A549 (cell line): Measurements from ENCODE around the gene DES.

Source experiments
- MAX ChIP-seq: IDR thresholded peaks from 2 replicates; pipeline ENCODE4 v1.6.1; 2012
- RFX5 ChIP-seq: fragments of 450-650 bp; IDR thresholded peaks from 2 replicates; pipeline ENCODE4 v1.7.1; 2014; ENCODE audit warnings: antibody characterized with exemption, mild to moderate bottlenecking, moderate library complexity
- SMC3 ChIP-seq: fragments of >200 bp; sonication (Bioruptor Twin); formaldehyde crosslinking; IDR thresholded peaks from 3 replicates; pipeline ENCODE4 v1.6.1; 2018; ENCODE audit warnings: inconsistent platforms
- TF ChIP-seq, protein P1 (sequence below): fragments of 250-450 bp; sonication (Bioruptor Pico); IDR thresholded peaks from 2 replicates; pipeline ENCODE4 v1.5.0; 2021; ENCODE audit warnings: mild to moderate bottlenecking, moderate library complexity, borderline replicate concordance
- TF ChIP-seq, protein P2 (sequence below): fragments of >200 bp; sonication (Bioruptor Twin); formaldehyde crosslinking; IDR thresholded peaks from 3 replicates; pipeline ENCODE4 v1.5.1; 2016

GRCh38 chr2:219404291-219404910 is 13.8 kb upstream of the DES start:
- TF ChIP-seq, protein P1, sequence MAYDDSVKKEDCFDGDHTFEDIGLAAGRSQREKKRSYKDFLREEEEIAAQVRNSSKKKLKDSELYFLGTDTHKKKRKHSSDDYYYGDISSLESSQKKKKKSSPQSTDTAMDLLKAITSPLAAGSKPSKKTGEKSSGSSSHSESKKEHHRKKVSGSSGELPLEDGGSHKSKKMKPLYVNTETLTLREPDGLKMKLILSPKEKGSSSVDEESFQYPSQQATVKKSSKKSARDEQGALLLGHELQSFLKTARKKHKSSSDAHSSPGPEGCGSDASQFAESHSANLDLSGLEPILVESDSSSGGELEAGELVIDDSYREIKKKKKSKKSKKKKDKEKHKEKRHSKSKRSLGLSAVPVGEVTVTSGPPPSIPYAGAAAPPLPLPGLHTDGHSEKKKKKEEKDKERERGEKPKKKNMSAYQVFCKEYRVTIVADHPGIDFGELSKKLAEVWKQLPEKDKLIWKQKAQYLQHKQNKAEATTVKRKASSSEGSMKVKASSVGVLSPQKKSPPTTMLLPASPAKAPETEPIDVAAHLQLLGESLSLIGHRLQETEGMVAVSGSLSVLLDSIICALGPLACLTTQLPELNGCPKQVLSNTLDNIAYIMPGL (CRISPR knock-in tag): no peak
- TF ChIP-seq, protein P2, sequence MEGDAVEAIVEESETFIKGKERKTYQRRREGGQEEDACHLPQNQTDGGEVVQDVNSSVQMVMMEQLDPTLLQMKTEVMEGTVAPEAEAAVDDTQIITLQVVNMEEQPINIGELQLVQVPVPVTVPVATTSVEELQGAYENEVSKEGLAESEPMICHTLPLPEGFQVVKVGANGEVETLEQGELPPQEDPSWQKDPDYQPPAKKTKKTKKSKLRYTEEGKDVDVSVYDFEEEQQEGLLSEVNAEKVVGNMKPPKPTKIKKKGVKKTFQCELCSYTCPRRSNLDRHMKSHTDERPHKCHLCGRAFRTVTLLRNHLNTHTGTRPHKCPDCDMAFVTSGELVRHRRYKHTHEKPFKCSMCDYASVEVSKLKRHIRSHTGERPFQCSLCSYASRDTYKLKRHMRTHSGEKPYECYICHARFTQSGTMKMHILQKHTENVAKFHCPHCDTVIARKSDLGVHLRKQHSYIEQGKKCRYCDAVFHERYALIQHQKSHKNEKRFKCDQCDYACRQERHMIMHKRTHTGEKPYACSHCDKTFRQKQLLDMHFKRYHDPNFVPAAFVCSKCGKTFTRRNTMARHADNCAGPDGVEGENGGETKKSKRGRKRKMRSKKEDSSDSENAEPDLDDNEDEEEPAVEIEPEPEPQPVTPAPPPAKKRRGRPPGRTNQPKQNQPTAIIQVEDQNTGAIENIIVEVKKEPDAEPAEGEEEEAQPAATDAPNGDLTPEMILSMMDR: no peak
- TF ChIP-seq SMC3 (no peak), RFX5 (no peak), MAX (no peak)
